Measurements from ENCODE around the gene KLK10.

KLK10 gene

GRCh38 chr19:51012661-51013190 lies 6.8 kb downstream of the KLK10 start:
- TF ChIP-seq CTCF (conservative IDR thresholded peaks at IDR 0.05; ENCODE audit: low read length) = no peak
- DNase-seq (ENCODE audit: low read depth) = no peak
- H3K4me3 ChIP-seq (ENCODE audit: low read length) = no peak overlapping the region

- DNase-seq (ENCODE audit: low read depth) = no peak
- no peak overlapping the region for H3K4me3 ChIP-seq (ENCODE audit: low read length)
- no peak for TF ChIP-seq CTCF (conservative IDR thresholded peaks at IDR 0.05; ENCODE audit: low read length)
Measured at GRCh38 chr19:51010066-51010795, 9.3 kb downstream of the KLK10 start.

- H3K4me3 ChIP-seq (ENCODE audit: low read length) = no peak overlapping the region
- TF ChIP-seq CTCF (conservative IDR thresholded peaks at IDR 0.05; ENCODE audit: low read length) = no peak
- no peak for DNase-seq (ENCODE audit: low read depth)
Measured at GRCh38 chr19:51009061-51009891, 10.2 kb downstream of the KLK10 start.

- no peak for DNase-seq (ENCODE audit: low read depth)
- TF ChIP-seq CTCF (conservative IDR thresholded peaks at IDR 0.05; ENCODE audit: low read length) = no peak
- H3K4me3 ChIP-seq (ENCODE audit: low read length) = no peak overlapping the region
Measured at GRCh38 chr19:51007488-51007887, 12.0 kb downstream of the KLK10 start.

- no peak for DNase-seq (ENCODE audit: low read depth)
- TF ChIP-seq CTCF (conservative IDR thresholded peaks at IDR 0.05; ENCODE audit: low read length) = no peak
- H3K4me3 ChIP-seq (ENCODE audit: low read length) = no peak overlapping the region
Measured at GRCh38 chr19:51006406-51006805, 13.1 kb downstream of the KLK10 start.

- no peak overlapping the region for H3K4me3 ChIP-seq (ENCODE audit: low read length)
- DNase-seq (ENCODE audit: low read depth) = no peak
- no peak for TF ChIP-seq CTCF (conservative IDR thresholded peaks at IDR 0.05; ENCODE audit: low read length)
Measured at GRCh38 chr19:51005248-51005647, 14.3 kb downstream of the KLK10 start.
